HEK293T (cell line): ENCODE data around the gene ECSIT.
"Not testable (repeated sequence)": the region's sequence is repeated elsewhere in the genome, so short reads cannot be mapped to it uniquely, and the experiment has no call there.

Experiments used
- CTCF ChIA-PET: fragments of 350-600 bp; formaldehyde crosslinking; extraction: SDS; loops from one replicate; lab custom pipeline; 2021; ENCODE audit warnings: antibody characterized with exemption, inconsistent platforms; lab: Yijun Ruan, JAX
- POLR2A ChIA-PET: fragments of 350-600 bp; formaldehyde crosslinking; extraction: SDS; loops from one replicate; lab custom pipeline; 2020; ENCODE audit warnings: antibody characterized with exemption, inconsistent platforms; lab: Yijun Ruan, JAX
- DNase-seq: peaks from one replicate; pipeline ENCODE4 v3.0.0; 2012; ENCODE audit warnings: mixed read lengths; ENCODE audit errors: extremely low spot score
- ARNT ChIP-seq: fragments of 450-650 bp; IDR thresholded peaks from 2 replicates; pipeline ENCODE4 v1.6.1; 2017; ENCODE audit warnings: mild to moderate bottlenecking
- BHLHE40 ChIP-seq: fragments of 450-650 bp; IDR thresholded peaks from 2 replicates; pipeline ENCODE4 v1.6.1; 2016; ENCODE audit warnings: mild to moderate bottlenecking, moderate library complexity, borderline replicate concordance
- CTBP1 ChIP-seq: fragments of 450-650 bp; IDR thresholded peaks from 2 replicates; pipeline ENCODE4 v1.6.1; 2016; ENCODE audit warnings: borderline replicate concordance
- ELF4 ChIP-seq: fragments of 450-650 bp; IDR thresholded peaks from 2 replicates; pipeline ENCODE4 v1.6.1; 2017; ENCODE audit warnings: antibody characterized with exemption
- FOXA1 ChIP-seq: fragments of 450-650 bp; IDR thresholded peaks from 2 replicates; pipeline ENCODE4 v1.6.1; 2016; ENCODE audit warnings: mild to moderate bottlenecking
- FOXK2 ChIP-seq: fragments of 450-650 bp; IDR thresholded peaks from 2 replicates; pipeline ENCODE4 v1.6.1; 2016; ENCODE audit warnings: mild to moderate bottlenecking
- FOXM1 ChIP-seq: fragments of 450-650 bp; IDR thresholded peaks from 2 replicates; pipeline ENCODE4 v1.6.1; 2017; ENCODE audit warnings: mild to moderate bottlenecking, borderline replicate concordance
- HDGF ChIP-seq: fragments of 450-650 bp; IDR thresholded peaks from 2 replicates; pipeline ENCODE4 v1.6.1; 2017; ENCODE audit warnings: antibody characterized with exemption, borderline replicate concordance
- L3MBTL2 ChIP-seq: fragments of 450-650 bp; conservative IDR thresholded peaks from 2 replicates; pipeline ENCODE4 v1.6.1; 2016; ENCODE audit warnings: mild to moderate bottlenecking
- LEF1 ChIP-seq: fragments of 450-650 bp; IDR thresholded peaks from 2 replicates; pipeline ENCODE4 v1.6.1; 2017; ENCODE audit warnings: mild to moderate bottlenecking, borderline replicate concordance
- NFRKB ChIP-seq: fragments of 450-650 bp; IDR thresholded peaks from 2 replicates; pipeline ENCODE4 v1.6.1; 2016; ENCODE audit warnings: mild to moderate bottlenecking, moderate library complexity
- PKNOX1 ChIP-seq: fragments of 450-650 bp; IDR thresholded peaks from 2 replicates; pipeline ENCODE4 v1.6.1; 2016
- SP1 ChIP-seq: fragments of 450-650 bp; IDR thresholded peaks from 2 replicates; pipeline ENCODE4 v1.6.1; 2017
- SUZ12 ChIP-seq: fragments of 450-650 bp; IDR thresholded peaks from 2 replicates; pipeline ENCODE4 v1.6.1; 2016; ENCODE audit warnings: mild to moderate bottlenecking
- TARDBP ChIP-seq: fragments of 450-650 bp; IDR thresholded peaks from 2 replicates; pipeline ENCODE4 v1.6.1; 2016
- ZNF384 ChIP-seq: fragments of 450-650 bp; IDR thresholded peaks from 2 replicates; pipeline ENCODE4 v1.6.1; 2016

Gene ECSIT

GRCh38 chr19:11528551-11529341 lies at the start of gene ECSIT:
Gene ECSIT (minus strand): TSS chr19:11529134. CDS start chr19:11519170, 9,964 bp downstream.
- TF ChIP-seq L3MBTL2: no peak
- peak; percentile 63; the same call in 1 of the 2 replicates for TF ChIP-seq FOXK2
- no peak for TF ChIP-seq CTBP1
- peak; percentile 47; the same call in 1 of the 2 replicates for TF ChIP-seq NFRKB
- TF ChIP-seq ARNT: no peak
- ChIA-PET CTCF (interaction anchor here (0.6 to 0.8 kb wide), 2 partner anchors 23 to 993 kb away, joined by 3 to 6 read pairs; no protein-coding TSS in a partner anchor), POLR2A (interaction anchor here (0.6 to 1.8 kb wide), 7 partner anchors 10 to 154 kb away, joined by 3 to 13 read pairs (median 4); partner anchors contain the start of genes ELOF1 and ZNF653)
- DNase-seq: peak; percentile 94

GRCh38 chr19:11577451-11578257 lies 48.7 kb upstream of the ECSIT start, which contains the start of gene ACP5:
Gene ACP5 (minus strand): TSS chr19:11577645. CDS start chr19:11577317, 328 bp downstream.
- ChIA-PET POLR2A (interaction anchor here (2.4 kb wide), 1 partner anchor 19 kb away, joined by 10 read pairs; the partner anchor contains the start of gene ELOF1), CTCF (no interaction called here)
- no peak for DNase-seq
- TF ChIP-seq FOXK2: no peak
- TF ChIP-seq ELF4: no peak
- no peak for TF ChIP-seq FOXA1
- no peak for TF ChIP-seq L3MBTL2
- no peak for TF ChIP-seq SP1
- no peak for TF ChIP-seq HDGF
- TF ChIP-seq FOXM1: no peak
- TF ChIP-seq ZNF384: no peak
- no peak for TF ChIP-seq SUZ12
- TF ChIP-seq TARDBP: no peak
- no peak for TF ChIP-seq LEF1
- no peak for TF ChIP-seq NFRKB
- no peak for TF ChIP-seq CTBP1
- TF ChIP-seq BHLHE40: no peak

GRCh38 chr19:11576227-11576626 lies 47.3 kb upstream of the ECSIT start:
- POLR2A ChIA-PET: interaction anchor here (1.2 kb wide), 1 partner anchor 17 kb away, joined by 5 read pairs; the partner anchor contains the start of gene ELOF1
- CTCF ChIA-PET: no interaction called here
- no peak for TF ChIP-seq FOXM1
- no peak for TF ChIP-seq ELF4
- no peak for TF ChIP-seq SP1
- TF ChIP-seq NFRKB: no peak
- TF ChIP-seq SUZ12: no peak
- TF ChIP-seq ARNT: no peak
- TF ChIP-seq L3MBTL2: no peak
- no peak for TF ChIP-seq FOXA1
- TF ChIP-seq ZNF384: no peak
- DNase-seq: no peak

GRCh38 chr19:11574689-11575088 lies 45.8 kb upstream of the ECSIT start:
- DNase-seq: no peak
- POLR2A ChIA-PET: no interaction called here
- no peak for TF ChIP-seq FOXK2
- no peak for TF ChIP-seq SP1
- TF ChIP-seq SUZ12: no peak
- TF ChIP-seq FOXA1: no peak
- no peak for TF ChIP-seq ELF4
- TF ChIP-seq HDGF: no peak
- TF ChIP-seq PKNOX1: no peak
- no peak for TF ChIP-seq FOXM1
- no peak for TF ChIP-seq CTBP1
- no peak for TF ChIP-seq LEF1
- TF ChIP-seq ZNF384: no peak
- TF ChIP-seq ARNT: no peak
- TF ChIP-seq TARDBP: no peak
- TF ChIP-seq NFRKB: no peak
- no peak for TF ChIP-seq BHLHE40
- TF ChIP-seq L3MBTL2: no peak
- CTCF ChIA-PET: interaction anchor here (0.5 kb wide), 1 partner anchor 38 kb away, joined by 3 read pairs; no protein-coding TSS in a partner anchor

GRCh38 chr19:11573763-11574162 lies 44.8 kb upstream of the ECSIT start:
- CTCF ChIA-PET: interaction anchor here (1.5 kb wide), 1 partner anchor 13 kb away, joined by 3 read pairs; no protein-coding TSS in a partner anchor
- POLR2A ChIA-PET, DNase-seq: not testable (repeated sequence)

- DNase-seq, POLR2A ChIA-PET: not testable (repeated sequence)
- CTCF ChIA-PET: interaction anchor here (1.5 kb wide), 1 partner anchor 13 kb away, joined by 3 read pairs; no protein-coding TSS in a partner anchor
These were observed 44.4 kb upstream of the ECSIT start for GRCh38 chr19:11573354-11573753.

GRCh38 chr19:11570039-11570462 lies 41.1 kb upstream of the ECSIT start:
- DNase-seq: no peak
- no peak for TF ChIP-seq L3MBTL2
- TF ChIP-seq ELF4: no peak
- TF ChIP-seq SP1: no peak
- no peak for TF ChIP-seq LEF1
- no peak for TF ChIP-seq SUZ12
- no peak for TF ChIP-seq FOXM1
- TF ChIP-seq HDGF: no peak
- no peak for TF ChIP-seq FOXK2
- TF ChIP-seq ZNF384: no peak
- no peak for TF ChIP-seq ARNT
- no peak for TF ChIP-seq BHLHE40
- TF ChIP-seq CTBP1: no peak
- TF ChIP-seq TARDBP: no peak
- ChIA-PET POLR2A (interaction anchor here (1.3 kb wide), 1 partner anchor 11 kb away, joined by 4 read pairs; the partner anchor contains the start of gene ELOF1), CTCF (no interaction called here)
